K562 (cell line): ENCODE measurements around the gene CUL2. TPM values are rescaled to one million over a fixed set of nuclear protein-coding genes. Genes with fewer than 3 reads are reported as not detected.

Source experiments
- polyA plus RNA-seq, 8 experiments: library from polyadenylated mRNA; depleted of rRNA in 4 of 8; stranded (reverse) in 5 of 8; unstranded in 3 of 8; fragments of >200 nt; fragmentation: Nextera tagmentation in 2 of 8; fragmentation: Illumina TruSeq in 1 of 8; extraction: Ambion mirVana in 2 of 8; extraction: Trizol in 1 of 8; gene quantifications; 2 replicates each; pipeline versions ENCODE4 v1.2.1 to v1.2.3, GENCODE V29; 2011 to 2014; ENCODE audit warnings: inconsistent platforms in 1 of 8, missing spikeins in 1 of 8
- total RNA-seq, 7 experiments: library from RNA; depleted of rRNA in 6 of 7; stranded (reverse); fragments of >200 nt in 6 of 7; fragmentation: Illumina TruSeq in 2 of 7; extraction: Trizol in 2 of 7; gene quantifications; 2 replicates each; pipeline versions ENCODE4 v1.2.1 to v1.2.3, GENCODE V29; 2011 to 2021; ENCODE audit warnings: low replicate concordance in 1 of 7
- TF ChIP-seq, protein P1 (sequence below), 2 experiments: fragments of 450-650 bp in 1 of 2; sonication (generic) in 1 of 2; formaldehyde crosslinking in 1 of 2; IDR thresholded peaks; 2 replicates each; pipeline versions ENCODE4 v1.7.1 to v1.9.0; 2016 to 2022; ENCODE audit warnings: inconsistent platforms in 1 of 2, mild to moderate bottlenecking in 1 of 2, missing genetic modification reagents in 1 of 2
- TF ChIP-seq, protein P2 (sequence below), 2 experiments: fragments of 450-650 bp; IDR thresholded peaks; 2 replicates each; pipeline ENCODE4 v1.6.1; 2016

The CUL2 gene
- total and polyA plus RNA-seq, 9 of the 15 experiments (the other 6 are each of a cell fraction or from before 2014, with no cell fraction given) = 17.3 to 46.3 (median 41.2) TPM

DNA sequence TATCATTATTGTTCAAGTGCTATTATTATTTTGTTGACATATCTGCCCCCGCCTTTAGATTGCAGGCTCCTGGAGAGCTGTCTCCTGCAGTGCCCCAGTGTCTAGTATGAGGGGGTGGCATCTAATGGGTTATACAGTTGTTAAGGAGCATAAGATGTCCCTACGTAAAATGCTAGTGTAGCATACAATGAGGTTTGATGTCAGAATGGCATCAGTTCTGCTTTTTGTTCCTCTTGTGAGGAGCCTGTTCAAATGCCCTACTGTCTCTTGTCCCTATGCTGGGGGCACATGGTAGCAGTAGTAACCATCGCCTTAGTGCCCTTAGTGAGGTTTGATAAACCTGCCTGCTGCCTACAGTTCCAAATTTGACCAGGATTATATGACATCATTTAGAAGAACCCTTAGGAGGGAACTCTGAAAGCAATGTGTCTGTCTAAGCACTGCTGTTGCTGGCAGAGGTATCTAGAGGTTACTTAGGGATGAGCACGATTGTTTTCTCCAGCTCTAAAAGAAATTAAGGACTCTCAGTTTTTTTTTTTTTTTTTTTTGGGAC lies 46.2 kb upstream of the CUL2 start (continued):
- TF ChIP-seq, protein P1, sequence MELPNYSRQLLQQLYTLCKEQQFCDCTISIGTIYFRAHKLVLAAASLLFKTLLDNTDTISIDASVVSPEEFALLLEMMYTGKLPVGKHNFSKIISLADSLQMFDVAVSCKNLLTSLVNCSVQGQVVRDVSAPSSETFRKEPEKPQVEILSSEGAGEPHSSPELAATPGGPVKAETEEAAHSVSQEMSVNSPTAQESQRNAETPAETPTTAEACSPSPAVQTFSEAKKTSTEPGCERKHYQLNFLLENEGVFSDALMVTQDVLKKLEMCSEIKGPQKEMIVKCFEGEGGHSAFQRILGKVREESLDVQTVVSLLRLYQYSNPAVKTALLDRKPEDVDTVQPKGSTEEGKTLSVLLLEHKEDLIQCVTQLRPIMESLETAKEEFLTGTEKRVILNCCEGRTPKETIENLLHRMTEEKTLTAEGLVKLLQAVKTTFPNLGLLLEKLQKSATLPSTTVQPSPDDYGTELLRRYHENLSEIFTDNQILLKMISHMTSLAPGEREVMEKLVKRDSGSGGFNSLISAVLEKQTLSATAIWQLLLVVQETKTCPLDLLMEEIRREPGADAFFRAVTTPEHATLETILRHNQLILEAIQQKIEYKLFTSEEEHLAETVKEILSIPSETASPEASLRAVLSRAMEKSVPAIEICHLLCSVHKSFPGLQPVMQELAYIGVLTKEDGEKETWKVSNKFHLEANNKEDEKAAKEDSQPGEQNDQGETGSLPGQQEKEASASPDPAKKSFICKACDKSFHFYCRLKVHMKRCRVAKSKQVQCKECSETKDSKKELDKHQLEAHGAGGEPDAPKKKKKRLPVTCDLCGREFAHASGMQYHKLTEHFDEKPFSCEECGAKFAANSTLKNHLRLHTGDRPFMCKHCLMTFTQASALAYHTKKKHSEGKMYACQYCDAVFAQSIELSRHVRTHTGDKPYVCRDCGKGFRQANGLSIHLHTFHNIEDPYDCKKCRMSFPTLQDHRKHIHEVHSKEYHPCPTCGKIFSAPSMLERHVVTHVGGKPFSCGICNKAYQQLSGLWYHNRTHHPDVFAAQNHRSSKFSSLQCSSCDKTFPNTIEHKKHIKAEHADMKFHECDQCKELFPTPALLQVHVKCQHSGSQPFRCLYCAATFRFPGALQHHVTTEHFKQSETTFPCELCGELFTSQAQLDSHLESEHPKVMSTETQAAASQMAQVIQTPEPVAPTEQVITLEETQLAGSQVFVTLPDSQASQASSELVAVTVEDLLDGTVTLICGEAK (IDR thresholded peaks at IDR 0.05) = no peak
- TF ChIP-seq, protein P1 (CRISPR knock-in tag; IDR thresholded peaks at IDR 0.05) = no peak
- TF ChIP-seq, protein P2, sequence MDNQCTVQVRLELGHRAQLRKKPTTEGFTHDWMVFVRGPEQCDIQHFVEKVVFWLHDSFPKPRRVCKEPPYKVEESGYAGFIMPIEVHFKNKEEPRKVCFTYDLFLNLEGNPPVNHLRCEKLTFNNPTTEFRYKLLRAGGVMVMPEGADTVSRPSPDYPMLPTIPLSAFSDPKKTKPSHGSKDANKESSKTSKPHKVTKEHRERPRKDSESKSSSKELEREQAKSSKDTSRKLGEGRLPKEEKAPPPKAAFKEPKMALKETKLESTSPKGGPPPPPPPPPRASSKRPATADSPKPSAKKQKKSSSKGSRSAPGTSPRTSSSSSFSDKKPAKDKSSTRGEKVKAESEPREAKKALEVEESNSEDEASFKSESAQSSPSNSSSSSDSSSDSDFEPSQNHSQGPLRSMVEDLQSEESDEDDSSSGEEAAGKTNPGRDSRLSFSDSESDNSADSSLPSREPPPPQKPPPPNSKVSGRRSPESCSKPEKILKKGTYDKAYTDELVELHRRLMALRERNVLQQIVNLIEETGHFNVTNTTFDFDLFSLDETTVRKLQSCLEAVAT (IDR thresholded peaks at IDR 0.05) = no peak
